Thoracic aorta (tissue), 2 donors: ENCODE results near the gene TMEM51. TPM values are rescaled to one million over a fixed set of nuclear protein-coding genes. Genes with fewer than 3 reads are reported as not detected.

ENCODE experiments used
- ATAC-seq: fragments of 150-250 bp; one replicate; pipeline ENCODE4 v1.8.0; 2017; ENCODE audit warnings: low read depth; ENCODE audit not compliant: insufficient number of reproducible peaks, low FRiP score
- DNase-seq: peaks from one replicate; pipeline ENCODE4 v3.0.0-alpha.2; 2020; ENCODE audit warnings: low spot score
- H3K27ac ChIP-seq, 2 donors: fragments of 200-600 bp; sonication (generic); 1 replicate in 1 of 2; 2 replicates in 1 of 2; pipeline ENCODE4 v1.5.1; 2016; ENCODE audit warnings: mild to moderate bottlenecking in 2 of 2, moderate library complexity in 2 of 2
- H3K27me3 ChIP-seq: fragments of 200-600 bp; sonication (generic); replicated peaks from 2 replicates; pipeline ENCODE4 v1.6.0; 2016; ENCODE audit warnings: mild to moderate bottlenecking; ENCODE audit not compliant: insufficient read depth
- H3K36me3 ChIP-seq: fragments of 200-600 bp; sonication (generic); one replicate; pipeline ENCODE4 v1.5.1; 2016
- H3K4me1 ChIP-seq, 2 donors: fragments of 200-600 bp; sonication (generic); 1 replicate in 1 of 2; 2 replicates in 1 of 2; pipeline versions ENCODE4 v1.5.1 to v1.6.0; 2016; ENCODE audit warnings: low read depth in 2 of 2, mild to moderate bottlenecking in 1 of 2; ENCODE audit not compliant: control insufficient read depth in 1 of 2
- H3K4me3 ChIP-seq: fragments of 200-600 bp; sonication (generic); 2 replicates; pipeline ENCODE4 v1.5.1; 2016; ENCODE audit warnings: mild to moderate bottlenecking
- H3K9me3 ChIP-seq: fragments of 200-600 bp; sonication (generic); 2 replicates; pipeline ENCODE4 v1.5.1; 2016
- CTCF ChIP-seq: fragments of 200-600 bp; sonication (generic); IDR thresholded peaks from one replicate; pipeline ENCODE4 v1.5.1; 2019; ENCODE audit warnings: antibody characterized with exemption
- total RNA-seq, 2 donors: library from RNA; depleted of rRNA; stranded (reverse); fragments of >200 nt; gene quantifications; one replicate each; pipeline versions ENCODE4 v1.1.0 to v1.2.3, GENCODE V29; 2016

The TMEM51 gene
- total RNA-seq, 2 donors from 2014 or later = 2.0 to 5.9 TPM

DNA sequence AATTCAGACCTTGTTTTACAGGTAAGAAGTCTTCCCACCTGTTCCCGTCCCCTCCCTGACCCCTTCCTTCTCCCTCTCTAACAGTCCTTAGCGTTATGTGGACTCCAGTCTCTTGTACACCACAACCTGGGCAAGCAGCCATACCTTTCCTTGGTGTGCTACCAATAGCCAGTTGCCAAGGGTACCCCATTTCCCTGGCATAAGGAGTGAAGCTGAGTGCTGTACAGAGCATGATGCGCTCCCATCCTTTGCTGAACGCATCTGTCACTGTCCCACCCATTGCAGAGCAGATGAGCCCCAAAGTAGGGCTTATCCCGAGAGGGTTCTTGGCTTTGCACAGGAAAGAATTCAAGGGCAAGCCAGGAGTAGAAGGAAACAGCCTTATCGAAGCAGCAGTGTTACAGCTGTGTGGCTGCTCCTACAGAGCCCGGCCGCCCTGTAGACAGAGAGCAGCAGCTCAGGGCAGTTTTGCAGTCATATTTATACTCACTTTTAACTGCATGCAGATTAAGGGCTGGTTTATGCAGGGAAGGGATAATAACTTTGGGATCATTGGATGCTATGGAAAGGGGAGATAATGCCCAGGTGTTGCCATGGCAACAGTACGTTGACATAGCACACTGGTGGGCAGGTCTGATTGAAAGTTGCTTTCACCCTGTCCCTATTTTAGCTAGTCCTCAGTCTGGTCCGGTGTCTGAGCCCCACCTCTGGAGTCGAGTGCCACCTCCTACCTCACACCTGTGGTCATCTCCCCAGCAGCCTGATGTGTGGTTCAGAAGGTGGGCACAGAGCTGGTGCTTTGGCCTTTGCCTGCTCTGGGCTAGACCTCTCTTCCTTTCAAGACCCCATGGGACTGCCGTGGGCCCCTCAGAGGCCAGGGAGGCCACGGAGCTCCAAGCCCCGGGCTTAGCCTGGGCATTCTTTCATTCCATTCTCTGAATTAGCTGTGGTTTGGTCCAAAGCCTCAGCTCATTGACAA is 98.6 kb downstream of the TMEM51 start:
- H3K27me3 ChIP-seq = no peaks in the 10 kb centered on the region
- DNase-seq (no peak), ATAC-seq (no peak)
- H3K4me1 ChIP-seq = peaks cover 5 to 7% of the 10 kb centered on the region in 2 donors
- no peaks in the 10 kb centered on the region for H3K9me3 ChIP-seq
- TF ChIP-seq CTCF = no peak
- no peak overlapping the region for H3K27ac ChIP-seq
- no peaks in the 10 kb centered on the region for H3K36me3 ChIP-seq
- H3K4me3 ChIP-seq = no peak overlapping the region

- no peak for TF ChIP-seq CTCF
- ATAC-seq = no peak
These were observed 101.0 kb downstream of the TMEM51 start for GRCh38 chr1:15254559-15254958.

GRCh38 chr1:15255582-15256149 is 102.1 kb downstream of the TMEM51 start:
- no peak for ATAC-seq
- no peak overlapping the region for H3K4me3 ChIP-seq
- H3K27ac ChIP-seq = no peak overlapping the region
- no peak for TF ChIP-seq CTCF
- no peaks in the 10 kb centered on the region for H3K9me3 ChIP-seq
- H3K4me1 ChIP-seq = no peaks in the 10 kb centered on the region
- no peaks in the 10 kb centered on the region for H3K27me3 ChIP-seq
- no peaks in the 10 kb centered on the region for H3K36me3 ChIP-seq
- DNase-seq = no peak

More at GRCh38 chr1:15254559-15254958, 101.0 kb downstream of the TMEM51 start:
- no peak for DNase-seq
- Histone ChIP-seq H3K27me3 (no peaks in the 10 kb centered on the region), H3K4me1 (no peaks in the 10 kb centered on the region), H3K36me3 (no peaks in the 10 kb centered on the region), H3K4me3 (no peak overlapping the region), H3K27ac (no peak overlapping the region), H3K9me3 (no peaks in the 10 kb centered on the region)

GRCh38 chr1:15256584-15256983 is 103.0 kb downstream of the TMEM51 start:
- H3K27ac ChIP-seq = no peak overlapping the region
- no peaks in the 10 kb centered on the region for H3K36me3 ChIP-seq
- ATAC-seq = no peak
- H3K4me3 ChIP-seq = no peak overlapping the region
- H3K9me3 ChIP-seq = no peaks in the 10 kb centered on the region
- H3K4me1 ChIP-seq = no peaks in the 10 kb centered on the region
- no peaks in the 10 kb centered on the region for H3K27me3 ChIP-seq
- DNase-seq = no peak
- no peak for TF ChIP-seq CTCF

DNA sequence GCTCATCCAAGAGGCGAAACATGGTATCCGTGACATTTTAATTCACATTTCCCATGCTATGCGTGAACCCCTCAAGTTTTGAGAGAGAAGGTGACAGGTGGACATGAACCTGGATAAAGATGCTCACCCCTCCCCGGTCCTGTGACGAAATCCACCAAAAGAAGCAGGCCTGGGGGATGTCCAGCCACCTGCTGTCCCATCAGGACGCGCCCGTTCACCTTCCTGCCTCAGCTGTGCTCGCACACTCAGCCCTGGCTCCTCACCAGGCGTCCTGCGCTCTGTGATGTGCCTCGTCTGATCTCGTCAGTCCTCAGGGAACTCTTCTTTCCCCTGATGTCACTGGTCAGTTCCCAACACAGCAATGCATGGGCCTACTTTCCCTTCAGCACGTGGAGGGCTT is 103.8 kb downstream of the TMEM51 start:
- Histone ChIP-seq H3K4me3 (no peak overlapping the region), H3K36me3 (no peaks in the 10 kb centered on the region), H3K9me3 (no peaks in the 10 kb centered on the region), H3K27me3 (no peaks in the 10 kb centered on the region), H3K27ac (no peak overlapping the region), H3K4me1 (no peaks in the 10 kb centered on the region)
- TF ChIP-seq CTCF = no peak
- ATAC-seq = peak; percentile 12
- DNase-seq = no peak
